Neural cell (in vitro differentiated cells): ENCODE measurements around the gene CLIC2.

Experiments used
- EZH2 ChIP-seq: fragments of 200-600, 300-800 bp; shearing (Covaris generic), sonication (generic); IDR thresholded peaks from 2 replicates; pipeline ENCODE4 v1.6.1; 2014; ENCODE audit warnings: antibody characterized with exemption, low read length, borderline replicate concordance, mild to moderate bottlenecking; ENCODE audit not compliant: insufficient read depth, poor library complexity, severe bottlenecking
- POLR2AphosphoS5 ChIP-seq: IDR thresholded peaks from 2 replicates; pipeline ENCODE4 v1.6.1; 2012
- SMC3 ChIP-seq: fragments of 450-650 bp; conservative IDR thresholded peaks from 2 replicates; pipeline ENCODE4 v1.6.1; 2014; ENCODE audit warnings: antibody characterized with exemption, mild to moderate bottlenecking, moderate library complexity; ENCODE audit not compliant: poor library complexity
- TAF1 ChIP-seq: IDR thresholded peaks from 2 replicates; pipeline ENCODE4 v1.6.1; 2012; ENCODE audit warnings: low read depth
- TF ChIP-seq, protein P1 (sequence below): fragments of 450-650 bp; IDR thresholded peaks from 2 replicates; pipeline ENCODE4 v1.5.1; 2014; ENCODE audit warnings: antibody characterized with exemption, mild to moderate bottlenecking, moderate library complexity; ENCODE audit not compliant: poor library complexity, severe bottlenecking

- TF ChIP-seq SMC3, result no peak
- TF ChIP-seq TAF1, result no peak
- TF ChIP-seq, protein P1, sequence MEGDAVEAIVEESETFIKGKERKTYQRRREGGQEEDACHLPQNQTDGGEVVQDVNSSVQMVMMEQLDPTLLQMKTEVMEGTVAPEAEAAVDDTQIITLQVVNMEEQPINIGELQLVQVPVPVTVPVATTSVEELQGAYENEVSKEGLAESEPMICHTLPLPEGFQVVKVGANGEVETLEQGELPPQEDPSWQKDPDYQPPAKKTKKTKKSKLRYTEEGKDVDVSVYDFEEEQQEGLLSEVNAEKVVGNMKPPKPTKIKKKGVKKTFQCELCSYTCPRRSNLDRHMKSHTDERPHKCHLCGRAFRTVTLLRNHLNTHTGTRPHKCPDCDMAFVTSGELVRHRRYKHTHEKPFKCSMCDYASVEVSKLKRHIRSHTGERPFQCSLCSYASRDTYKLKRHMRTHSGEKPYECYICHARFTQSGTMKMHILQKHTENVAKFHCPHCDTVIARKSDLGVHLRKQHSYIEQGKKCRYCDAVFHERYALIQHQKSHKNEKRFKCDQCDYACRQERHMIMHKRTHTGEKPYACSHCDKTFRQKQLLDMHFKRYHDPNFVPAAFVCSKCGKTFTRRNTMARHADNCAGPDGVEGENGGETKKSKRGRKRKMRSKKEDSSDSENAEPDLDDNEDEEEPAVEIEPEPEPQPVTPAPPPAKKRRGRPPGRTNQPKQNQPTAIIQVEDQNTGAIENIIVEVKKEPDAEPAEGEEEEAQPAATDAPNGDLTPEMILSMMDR, result no peak
- TF ChIP-seq EZH2, result no peak
- no peak for TF ChIP-seq POLR2AphosphoS5
Measured at GRCh38 chrX:155293771-155294170, 40.6 kb downstream of the CLIC2 start.
